Erythroblast (primary cell): ENCODE results near the gene CCSER1.

ENCODE experiments used
- GATA1 ChIP-seq: IDR thresholded peaks from 2 replicates; pipeline ENCODE4 v1.6.1; 2011; ENCODE audit warnings: low read depth, mild to moderate bottlenecking, control low read depth, low read length, moderate library complexity
- POLR2A ChIP-seq: IDR thresholded peaks from 2 replicates; pipeline ENCODE4 v1.6.1; 2011; ENCODE audit warnings: mild to moderate bottlenecking, low read length

DNA sequence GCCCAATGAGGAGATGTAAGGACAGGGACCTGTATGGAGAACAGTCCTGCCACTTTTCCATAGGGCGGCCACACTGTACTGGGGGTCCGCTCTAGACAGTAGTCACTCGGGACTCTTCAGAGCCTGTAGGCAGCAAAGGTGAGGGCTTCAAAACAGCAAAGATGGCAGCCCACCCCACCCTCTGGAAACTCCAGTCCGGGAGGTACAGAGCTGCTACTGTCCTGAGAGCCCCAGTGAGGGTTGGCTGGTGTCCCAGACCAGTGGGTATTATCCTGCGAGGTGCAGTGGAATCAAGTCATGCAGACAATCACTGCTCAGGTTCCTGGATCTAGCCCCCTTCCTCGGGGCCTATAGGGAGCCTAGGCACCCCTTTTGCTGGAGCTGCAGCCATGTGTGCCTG, 1392.0 kb downstream of the CCSER1 start:
- no peak for TF ChIP-seq POLR2A
- no peak for TF ChIP-seq GATA1
